LNCAP (cell line): Measurements from ENCODE around the gene CNGB1.

Experiments used
- TF ChIP-seq, protein P1 (sequence below): fragments of 450-650 bp; IDR thresholded peaks from 2 replicates; pipeline ENCODE4 v1.5.1; 2017; ENCODE audit warnings: mild to moderate bottlenecking

CNGB1 gene

DNA sequence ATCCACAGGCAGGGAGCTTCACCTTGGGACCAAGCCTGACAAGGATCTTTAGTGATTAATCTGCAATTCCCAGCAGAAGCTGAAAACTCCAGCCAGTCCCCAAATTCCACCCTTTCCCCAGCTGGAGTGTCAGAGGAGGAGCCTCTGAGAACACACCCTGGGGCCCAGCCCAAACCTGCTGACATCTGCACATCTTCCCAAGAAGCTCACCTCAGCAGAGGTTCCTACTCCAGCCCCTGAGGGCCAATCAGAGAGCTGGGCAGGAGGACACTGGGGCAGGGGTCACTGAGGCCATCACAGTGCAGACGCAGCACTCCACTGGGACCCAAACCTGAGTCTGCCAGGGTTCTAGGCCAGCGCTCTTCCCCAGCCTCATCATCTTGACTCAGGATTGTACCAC is 44.9 kb downstream of the CNGB1 start:
- TF ChIP-seq, protein P1, sequence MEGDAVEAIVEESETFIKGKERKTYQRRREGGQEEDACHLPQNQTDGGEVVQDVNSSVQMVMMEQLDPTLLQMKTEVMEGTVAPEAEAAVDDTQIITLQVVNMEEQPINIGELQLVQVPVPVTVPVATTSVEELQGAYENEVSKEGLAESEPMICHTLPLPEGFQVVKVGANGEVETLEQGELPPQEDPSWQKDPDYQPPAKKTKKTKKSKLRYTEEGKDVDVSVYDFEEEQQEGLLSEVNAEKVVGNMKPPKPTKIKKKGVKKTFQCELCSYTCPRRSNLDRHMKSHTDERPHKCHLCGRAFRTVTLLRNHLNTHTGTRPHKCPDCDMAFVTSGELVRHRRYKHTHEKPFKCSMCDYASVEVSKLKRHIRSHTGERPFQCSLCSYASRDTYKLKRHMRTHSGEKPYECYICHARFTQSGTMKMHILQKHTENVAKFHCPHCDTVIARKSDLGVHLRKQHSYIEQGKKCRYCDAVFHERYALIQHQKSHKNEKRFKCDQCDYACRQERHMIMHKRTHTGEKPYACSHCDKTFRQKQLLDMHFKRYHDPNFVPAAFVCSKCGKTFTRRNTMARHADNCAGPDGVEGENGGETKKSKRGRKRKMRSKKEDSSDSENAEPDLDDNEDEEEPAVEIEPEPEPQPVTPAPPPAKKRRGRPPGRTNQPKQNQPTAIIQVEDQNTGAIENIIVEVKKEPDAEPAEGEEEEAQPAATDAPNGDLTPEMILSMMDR, result no peak

GRCh38 chr16:57925310-57925709 is 45.6 kb downstream of the CNGB1 start:
- TF ChIP-seq, protein P1, result no peak

GRCh38 chr16:57924514-57924913 is 46.4 kb downstream of the CNGB1 start:
- TF ChIP-seq, protein P1, result no peak

- TF ChIP-seq, protein P1, result no peak
These were observed 47.1 kb downstream of the CNGB1 start for GRCh38 chr16:57923841-57924240.

- TF ChIP-seq, protein P1, result no peak
These were observed 47.5 kb downstream of the CNGB1 start for GRCh38 chr16:57923418-57923817.

DNA sequence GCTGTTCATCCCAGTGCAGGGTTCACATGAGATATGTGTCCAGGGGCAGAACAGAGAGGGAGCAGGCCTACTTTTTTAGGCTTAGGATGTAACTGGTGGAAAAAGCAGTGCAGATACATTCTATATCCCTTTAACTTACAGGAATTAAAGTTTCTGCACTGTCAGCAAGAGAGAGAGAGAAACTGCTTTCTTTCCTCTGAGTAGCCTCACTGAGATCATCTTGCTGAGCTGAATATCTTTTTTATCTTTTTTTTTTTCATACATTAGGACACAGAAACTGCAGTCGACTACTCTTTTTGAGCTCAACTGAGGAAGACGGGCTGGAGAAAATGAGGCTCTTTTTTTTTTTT is 50.1 kb downstream of the CNGB1 start:
- TF ChIP-seq, protein P1, result no peak

GRCh38 chr16:57920215-57920879 is 50.6 kb downstream of the CNGB1 start:
- TF ChIP-seq, protein P1, result no peak

- TF ChIP-seq, protein P1, result no peak
These were observed 51.9 kb downstream of the CNGB1 start for GRCh38 chr16:57918994-57919393.
